ENCODE measurements around the gene ALOX15. TPM values are rescaled to one million over a fixed set of nuclear protein-coding genes. Genes with fewer than 3 reads are reported as not detected.
"Not testable (repeated sequence)": the region's sequence is repeated elsewhere in the genome, so short reads cannot be mapped to it uniquely, and the experiment has no call there.

The ALOX15 gene
- under 1 TPM in 1 of 2 donors, not detected in 1; 0.13 TPM for total RNA-seq
- total RNA-seq, result 0 reads per million in 2 donors

DNA sequence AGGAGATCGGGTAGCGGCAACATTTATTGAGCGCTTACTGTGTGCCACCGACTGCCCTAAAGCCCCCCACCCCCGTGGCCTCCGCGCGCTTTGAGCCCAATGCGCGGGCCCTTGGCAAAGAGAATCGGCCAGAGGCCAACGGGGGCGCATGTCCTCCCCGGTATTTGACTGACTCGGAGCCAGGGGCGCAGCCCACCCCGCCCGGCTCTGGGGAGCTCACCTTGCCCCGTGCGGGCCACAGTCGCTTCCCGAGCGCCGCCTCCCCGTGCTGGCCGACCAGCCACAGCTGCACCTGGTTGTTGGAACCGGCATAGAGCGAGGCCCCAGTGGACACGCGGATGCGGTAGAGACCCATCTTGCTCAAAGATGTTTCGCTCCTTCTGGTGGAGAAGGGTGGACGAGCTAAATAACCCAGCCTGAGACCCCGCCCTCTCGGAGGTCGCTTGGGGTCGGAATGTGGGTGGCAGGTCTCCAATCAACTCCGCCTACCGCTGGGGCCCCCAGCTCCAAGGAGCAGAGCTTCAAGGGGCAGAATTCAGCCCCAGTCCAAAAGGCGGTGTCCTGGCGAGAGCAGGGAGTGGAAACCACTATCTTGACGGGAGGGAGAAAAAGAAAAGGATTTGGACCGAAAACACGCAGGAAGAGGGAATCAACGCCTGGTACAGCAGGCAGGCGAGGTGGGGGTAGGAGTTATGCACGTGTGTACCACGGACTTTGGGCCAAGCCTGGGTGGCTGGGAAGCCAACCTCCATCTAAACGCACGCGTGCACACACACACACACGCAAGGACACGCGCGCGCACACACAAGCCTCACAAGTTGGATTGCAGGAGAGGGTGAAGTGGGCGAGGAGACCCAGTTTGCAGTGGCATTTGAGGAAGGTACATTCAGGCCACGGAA is at the start of gene ALOX15:
Gene ALOX15 (minus strand): TSS at position 382 of the 899 bp plus-strand sequence. CDS start 27 bp downstream, at position 355.
- H3K27me3 Mint-ChIP-seq, result peaks cover 74% of the 10 kb centered on the region
- DNase-seq, result no peak
- H3K9me3 ChIP-seq (ENCODE audit: control insufficient read depth, low read length, poor library complexity, severe bottlenecking), result no peaks in the 10 kb centered on the region
- no peak within 1 kb of the TSS for H3K27ac Mint-ChIP-seq
- H3K36me3 Mint-ChIP-seq (ENCODE audit: low read depth), result peaks cover 3% of the 10 kb centered on the region
- no peak for ATAC-seq
- peaks cover 8% of the 10 kb centered on the region for H3K4me1 Mint-ChIP-seq
- H3K4me3 Mint-ChIP-seq, result peak within 1 kb of the TSS; percentile 41

DNA sequence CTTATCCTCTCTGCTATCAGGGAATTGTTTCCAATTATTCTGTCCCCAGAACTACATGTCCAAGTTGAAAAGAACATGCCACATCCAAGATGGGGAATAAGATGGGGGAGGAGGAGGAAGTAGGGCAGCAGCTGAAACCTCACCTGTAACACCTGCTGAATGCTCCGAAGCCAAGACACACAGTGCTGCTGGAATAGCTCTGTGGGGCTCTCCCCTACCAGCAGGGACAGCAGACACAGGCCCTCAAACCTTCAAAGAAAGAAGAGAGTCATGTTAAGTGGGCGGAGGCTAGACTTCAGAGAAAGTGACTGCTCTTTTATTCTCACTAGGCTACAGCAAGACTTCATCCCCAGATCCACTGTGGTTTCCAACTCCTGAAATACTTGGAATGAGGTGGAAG is 49.3 kb upstream of the ALOX15 start:
- Mint-ChIP-seq H3K4me1 (peaks cover 42% of the 10 kb centered on the region), H3K36me3 (ENCODE audit: low read depth) (peaks cover 10% of the 10 kb centered on the region), H3K4me3 (no peak overlapping the region), H3K27me3 (no peaks in the 10 kb centered on the region), H3K27ac (peak overlapping the region; percentile 6)
- ATAC-seq (no peak), DNase-seq (no peak)
- H3K9me3 ChIP-seq (ENCODE audit: control insufficient read depth, low read length, poor library complexity, severe bottlenecking), result no peaks in the 10 kb centered on the region

DNA sequence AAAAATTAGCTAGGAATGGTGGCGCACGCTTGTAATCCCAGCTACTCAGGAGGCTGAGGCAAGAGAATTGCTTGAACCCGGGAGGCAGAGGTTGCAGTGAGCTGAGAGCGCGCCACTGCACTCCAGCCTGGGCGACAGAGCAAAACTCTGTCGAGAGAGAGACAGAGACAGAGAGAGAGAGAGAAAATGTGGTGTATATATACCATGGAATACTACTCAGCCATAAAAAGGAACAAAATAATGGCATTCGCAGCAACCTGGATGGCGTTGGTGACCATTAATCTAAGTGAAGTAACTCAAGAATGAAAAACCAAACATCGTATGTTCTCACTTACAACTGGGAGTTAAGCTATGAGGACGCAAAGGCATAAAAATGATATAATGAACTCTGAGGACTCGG is 48.4 kb upstream of the ALOX15 start:
- not testable (repeated sequence) for ATAC-seq; H3K27me3 Mint-ChIP-seq; H3K4me3 Mint-ChIP-seq; H3K9me3 ChIP-seq (ENCODE audit: control insufficient read depth, low read length, poor library complexity, severe bottlenecking); DNase-seq; H3K27ac Mint-ChIP-seq
- peaks cover 44% of the 10 kb centered on the region for H3K4me1 Mint-ChIP-seq
- peaks cover 10% of the 10 kb centered on the region for H3K36me3 Mint-ChIP-seq (ENCODE audit: low read depth)

DNA sequence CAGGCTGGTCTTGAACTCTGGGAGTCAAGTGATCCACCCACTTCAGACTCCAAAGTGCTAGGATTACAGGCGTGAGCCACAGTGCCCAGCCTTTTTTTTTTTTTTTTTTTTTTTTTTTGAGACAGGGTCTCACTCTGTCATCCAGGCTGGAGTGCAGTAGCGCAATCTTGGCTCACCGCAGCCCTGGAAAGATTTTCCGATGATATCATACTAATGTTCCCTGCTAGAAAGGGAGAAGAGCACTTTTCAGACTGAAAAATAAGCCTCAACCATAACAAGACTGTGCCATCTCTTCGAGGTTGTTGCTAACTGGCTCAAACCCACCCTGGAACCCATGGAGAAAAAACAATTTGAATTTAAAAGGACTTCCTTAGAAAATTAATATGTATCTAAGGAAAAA is 42.3 kb upstream of the ALOX15 start:
- Mint-ChIP-seq H3K36me3 (ENCODE audit: low read depth) (peaks cover 16% of the 10 kb centered on the region), H3K27ac (peak overlapping the region; percentile 56)

GRCh38 chr17:4679658-4680057 is 38.2 kb upstream of the ALOX15 start:
- H3K4me3 Mint-ChIP-seq, result no peak overlapping the region
- no peaks in the 10 kb centered on the region for H3K27me3 Mint-ChIP-seq
- H3K9me3 ChIP-seq (ENCODE audit: control insufficient read depth, low read length, poor library complexity, severe bottlenecking), result no peaks in the 10 kb centered on the region
- no peak overlapping the region for H3K27ac Mint-ChIP-seq
- H3K36me3 Mint-ChIP-seq (ENCODE audit: low read depth), result peaks cover 18% of the 10 kb centered on the region
- no peak for DNase-seq
- peaks cover 3% of the 10 kb centered on the region for H3K4me1 Mint-ChIP-seq
- no peak for ATAC-seq

More for the DNA sequence above, 42.3 kb upstream of the ALOX15 start:
- not testable (repeated sequence) for DNase-seq; H3K27me3 Mint-ChIP-seq; H3K4me3 Mint-ChIP-seq; H3K9me3 ChIP-seq (ENCODE audit: control insufficient read depth, low read length, poor library complexity, severe bottlenecking); ATAC-seq
- H3K4me1 Mint-ChIP-seq, result peaks cover 22% of the 10 kb centered on the region

GRCh38 chr17:4678448-4679026 is 37.1 kb upstream of the ALOX15 start:
- Mint-ChIP-seq H3K4me1 (peaks cover 3% of the 10 kb centered on the region), H3K27ac (no peak overlapping the region), H3K36me3 (ENCODE audit: low read depth) (peaks cover 14% of the 10 kb centered on the region), H3K4me3 (no peak overlapping the region), H3K27me3 (no peaks in the 10 kb centered on the region)
- H3K9me3 ChIP-seq (ENCODE audit: control insufficient read depth, low read length, poor library complexity, severe bottlenecking), result no peaks in the 10 kb centered on the region
- no peak for ATAC-seq
- DNase-seq, result no peak

- peaks cover 11% of the 10 kb centered on the region for H3K36me3 Mint-ChIP-seq (ENCODE audit: low read depth)
These were observed 35.3 kb upstream of the ALOX15 start for GRCh38 chr17:4676791-4677190.

GRCh38 chr17:4675791-4676190 is 34.3 kb upstream of the ALOX15 start:
- ATAC-seq (no peak), DNase-seq (no peak)
- Mint-ChIP-seq H3K36me3 (ENCODE audit: low read depth) (peaks cover 14% of the 10 kb centered on the region), H3K4me3 (no peak overlapping the region), H3K27me3 (no peaks in the 10 kb centered on the region), H3K27ac (no peak overlapping the region), H3K4me1 (peaks cover 3% of the 10 kb centered on the region)
- H3K9me3 ChIP-seq (ENCODE audit: control insufficient read depth, low read length, poor library complexity, severe bottlenecking), result no peaks in the 10 kb centered on the region

More at GRCh38 chr17:4676791-4677190, 35.3 kb upstream of the ALOX15 start:
- ATAC-seq (no peak), DNase-seq (no peak)
- no peaks in the 10 kb centered on the region for H3K9me3 ChIP-seq (ENCODE audit: control insufficient read depth, low read length, poor library complexity, severe bottlenecking)
- Mint-ChIP-seq H3K27ac (no peak overlapping the region), H3K27me3 (no peaks in the 10 kb centered on the region), H3K4me3 (no peak overlapping the region), H3K4me1 (no peaks in the 10 kb centered on the region)

GRCh38 chr17:4674685-4674998 is 33.2 kb upstream of the ALOX15 start:
- peaks cover 14% of the 10 kb centered on the region for H3K36me3 Mint-ChIP-seq (ENCODE audit: low read depth)
- peak overlapping the region; percentile 6 for H3K27ac Mint-ChIP-seq
- H3K4me1 Mint-ChIP-seq, result peaks cover 3% of the 10 kb centered on the region

DNA sequence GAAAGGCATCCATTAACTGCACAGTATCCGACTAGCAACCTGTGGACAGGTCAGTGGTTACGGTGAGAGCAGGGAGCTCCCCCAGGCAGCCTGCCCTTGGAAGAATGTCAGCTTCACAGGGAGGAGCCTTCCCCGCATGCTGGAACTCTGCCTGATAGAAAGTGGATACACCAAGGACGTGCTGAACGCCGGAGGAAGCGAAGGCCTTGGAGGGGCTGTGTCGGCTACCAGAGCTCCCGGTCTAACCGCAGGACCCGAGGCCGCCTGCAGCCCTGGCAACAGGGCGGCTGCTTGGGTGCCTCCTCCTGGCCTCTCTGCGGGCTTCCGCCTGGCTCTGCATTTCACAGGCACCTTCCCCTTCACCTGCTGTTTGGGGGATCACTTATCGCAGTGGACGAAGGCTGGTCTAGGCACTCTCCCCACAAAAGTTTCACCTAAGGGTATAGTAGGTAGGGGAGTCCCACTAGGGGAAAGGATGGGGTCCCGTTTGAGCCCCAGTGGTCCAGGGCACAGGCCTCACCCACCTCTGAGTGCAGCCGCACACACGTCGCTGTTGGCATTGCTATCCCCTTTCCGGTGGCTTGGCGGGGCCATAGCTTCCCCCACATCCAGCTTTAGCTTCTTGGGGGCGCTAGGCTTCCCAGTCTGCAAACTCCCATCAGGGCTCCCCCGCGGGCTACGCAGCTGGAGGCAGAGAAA is 32.7 kb upstream of the ALOX15 start:
- Mint-ChIP-seq H3K4me1 (peaks cover 3% of the 10 kb centered on the region), H3K27ac (peak overlapping the region; percentile 6), H3K4me3 (no peak overlapping the region), H3K36me3 (ENCODE audit: low read depth) (peaks cover 14% of the 10 kb centered on the region), H3K27me3 (no peaks in the 10 kb centered on the region)
- H3K9me3 ChIP-seq (ENCODE audit: control insufficient read depth, low read length, poor library complexity, severe bottlenecking), result no peaks in the 10 kb centered on the region
- DNase-seq (no peak), ATAC-seq (no peak)

More at GRCh38 chr17:4674685-4674998, 33.2 kb upstream of the ALOX15 start:
- ATAC-seq (no peak), DNase-seq (no peak)
- no peak overlapping the region for H3K4me3 Mint-ChIP-seq
- H3K9me3 ChIP-seq (ENCODE audit: control insufficient read depth, low read length, poor library complexity, severe bottlenecking), result no peaks in the 10 kb centered on the region
- no peaks in the 10 kb centered on the region for H3K27me3 Mint-ChIP-seq

- Mint-ChIP-seq H3K27ac (no peak overlapping the region), H3K4me3 (no peak overlapping the region), H3K4me1 (peaks cover 3% of the 10 kb centered on the region), H3K36me3 (ENCODE audit: low read depth) (peaks cover 14% of the 10 kb centered on the region), H3K27me3 (no peaks in the 10 kb centered on the region)
- DNase-seq (no peak), ATAC-seq (no peak)
- no peaks in the 10 kb centered on the region for H3K9me3 ChIP-seq (ENCODE audit: control insufficient read depth, low read length, poor library complexity, severe bottlenecking)
These were observed 31.7 kb upstream of the ALOX15 start for GRCh38 chr17:4673169-4673568.

DNA sequence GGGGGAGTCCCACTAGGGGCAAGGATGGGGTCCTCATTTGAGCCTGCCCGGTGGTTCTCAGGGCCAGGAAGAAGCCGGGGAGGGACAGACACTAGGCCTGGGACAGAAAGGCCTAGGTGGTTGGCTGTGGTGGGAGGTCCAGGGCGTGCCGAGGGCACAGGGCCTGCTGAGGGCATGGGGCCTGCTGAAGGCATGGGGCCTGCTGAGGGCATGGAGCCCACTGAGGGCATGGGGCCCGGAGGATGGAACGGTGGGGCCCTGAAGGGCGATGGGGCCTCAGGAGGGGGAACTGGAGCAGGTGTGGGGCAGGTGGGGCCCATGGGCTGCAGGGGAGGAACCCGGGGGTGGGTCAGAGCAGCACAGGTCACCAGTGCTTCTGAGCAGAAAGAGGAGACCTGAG is 31.3 kb upstream of the ALOX15 start:
- H3K9me3 ChIP-seq (ENCODE audit: control insufficient read depth, low read length, poor library complexity, severe bottlenecking), result no peaks in the 10 kb centered on the region
- H3K27me3 Mint-ChIP-seq, result no peaks in the 10 kb centered on the region
- peaks cover 14% of the 10 kb centered on the region for H3K36me3 Mint-ChIP-seq (ENCODE audit: low read depth)
- H3K27ac Mint-ChIP-seq, result no peak overlapping the region
- no peak for ATAC-seq
- no peak for DNase-seq
- no peak overlapping the region for H3K4me3 Mint-ChIP-seq
- peaks cover 3% of the 10 kb centered on the region for H3K4me1 Mint-ChIP-seq

DNA sequence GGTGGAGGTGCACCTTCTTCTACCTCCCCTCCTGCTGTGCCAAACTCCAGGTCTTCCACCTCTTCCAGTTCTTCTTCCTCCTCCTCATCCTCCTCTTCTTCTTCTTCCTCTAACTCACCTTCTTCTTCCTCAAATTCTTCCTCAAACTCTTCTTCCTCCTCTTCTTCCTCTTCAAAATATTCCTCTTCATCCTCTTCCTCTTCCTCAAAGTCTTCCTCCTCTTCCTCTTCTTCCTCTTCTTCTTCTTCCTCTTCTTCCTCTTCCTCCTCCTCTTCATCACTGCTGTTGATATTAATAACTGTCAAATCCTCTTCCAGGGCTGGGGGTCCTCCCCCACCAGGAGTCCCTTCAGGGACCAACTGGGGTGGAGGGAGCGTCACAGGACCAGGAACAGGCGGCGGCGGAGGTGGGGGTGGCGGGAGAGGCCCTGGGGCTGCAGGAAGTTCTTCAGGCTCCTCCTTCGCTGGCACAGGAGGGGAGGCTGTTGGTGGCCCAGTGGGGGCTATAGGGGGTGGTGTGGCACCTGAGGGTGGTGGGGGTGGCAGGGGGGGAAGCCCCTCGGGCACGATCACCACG is 30.7 kb upstream of the ALOX15 start:
- DNase-seq (no peak), ATAC-seq (no peak)
- no peaks in the 10 kb centered on the region for H3K27me3 Mint-ChIP-seq
- no peak overlapping the region for H3K27ac Mint-ChIP-seq
- peaks cover 3% of the 10 kb centered on the region for H3K4me1 Mint-ChIP-seq
- H3K36me3 Mint-ChIP-seq (ENCODE audit: low read depth), result peaks cover 14% of the 10 kb centered on the region
- H3K4me3 Mint-ChIP-seq, result no peak overlapping the region
- no peaks in the 10 kb centered on the region for H3K9me3 ChIP-seq (ENCODE audit: control insufficient read depth, low read length, poor library complexity, severe bottlenecking)

Measured in T-helper 17 cell (primary cell).